Activated CD4-positive, alpha-beta T cell treated with anti-CD3 and anti-CD28 coated beads, Interleukin-2, amount 10 ng/mL, durations not matched to agents 7 days and 5 days (primary cell): ENCODE measurements around the gene DDAH2. TPM values are rescaled to one million over a fixed set of nuclear protein-coding genes. Genes with fewer than 3 reads are reported as not detected.

ENCODE experiments used
- CTCF ChIA-PET: fragments of 350-600 bp; sonication (Branson Sonifier 250); formaldehyde crosslinking; loops from one replicate; lab custom pipeline; 2021; ENCODE audit warnings: antibody characterized with exemption; lab: Charles Lee
- POLR2A ChIA-PET: fragments of 350-600 bp; sonication (Branson Sonifier 250); formaldehyde crosslinking; loops from one replicate; lab custom pipeline; 2021; ENCODE audit warnings: antibody characterized with exemption; lab: Charles Lee
- DNase-seq: peaks from one replicate; pipeline ENCODE4 v3.0.0-alpha.2; 2020
- H3K27ac Mint-ChIP-seq: one replicate; pipeline ENCODE4 v1.8.0; 2021; ENCODE audit warnings: mild to moderate bottlenecking, moderate library complexity, mixed read lengths
- H3K27me3 Mint-ChIP-seq: one replicate; pipeline ENCODE4 v1.8.0; 2021; ENCODE audit warnings: mixed read lengths
- H3K36me3 Mint-ChIP-seq: one replicate; pipeline ENCODE4 v1.8.0; 2021; ENCODE audit warnings: low read depth, mixed read lengths
- H3K4me1 Mint-ChIP-seq: one replicate; pipeline ENCODE4 v1.8.0; 2021; ENCODE audit warnings: mixed read lengths
- H3K4me3 Mint-ChIP-seq: one replicate; pipeline ENCODE4 v1.8.0; 2021; ENCODE audit warnings: mild to moderate bottlenecking, moderate library complexity, mixed read lengths
- H3K9me3 Mint-ChIP-seq: one replicate; pipeline ENCODE4 v1.8.0; 2021; ENCODE audit warnings: mixed read lengths
- total RNA-seq, 2 experiments: library from RNA; stranded (reverse); gene quantifications; one replicate each; pipeline ENCODE4 v1.2.3, GENCODE V29; 2021

Gene DDAH2
- total RNA-seq, 2 experiments from 2014 or later: 13.3 to 15.4 TPM

GRCh38 chr6:31690231-31691077 lies 38.6 kb downstream of the DDAH2 start:
- Mint-ChIP-seq H3K4me3 (no peak overlapping the region), H3K9me3 (no peaks in the 10 kb centered on the region), H3K4me1 (no peaks in the 10 kb centered on the region), H3K36me3 (peaks cover 59% of the 10 kb centered on the region), H3K27ac (peak overlapping the region; percentile 2), H3K27me3 (no peaks in the 10 kb centered on the region)
- POLR2A ChIA-PET: no interaction called here
- no peak for DNase-seq
- CTCF ChIA-PET: interaction anchor here (0.5 to 1.7 kb wide), 4 partner anchors 10 to 150 kb away, joined by 3 to 4 read pairs (median 4); partner anchors contain the start of genes LY6G5C and LY6G6D

- Mint-ChIP-seq H3K36me3 (peaks cover 55% of the 10 kb centered on the region), H3K27ac (no peak overlapping the region), H3K4me1 (no peaks in the 10 kb centered on the region), H3K27me3 (no peaks in the 10 kb centered on the region), H3K4me3 (no peak overlapping the region), H3K9me3 (no peaks in the 10 kb centered on the region)
- CTCF ChIA-PET: interaction anchor here (1.0 to 1.5 kb wide), 2 partner anchors 18 to 26 kb away, joined by 3 to 4 read pairs; partner anchors contain the start of gene LY6G6D
- POLR2A ChIA-PET: no interaction called here
- DNase-seq: peak; percentile 14
These were observed 39.6 kb downstream of the DDAH2 start for GRCh38 chr6:31689249-31690110.

GRCh38 chr6:31687860-31688693 lies 41.0 kb downstream of the DDAH2 start:
- no peak overlapping the region for H3K27ac Mint-ChIP-seq
- H3K4me1 Mint-ChIP-seq: no peaks in the 10 kb centered on the region
- POLR2A ChIA-PET: no interaction called here
- H3K36me3 Mint-ChIP-seq: peaks cover 49% of the 10 kb centered on the region
- no peak for DNase-seq
- no peaks in the 10 kb centered on the region for H3K9me3 Mint-ChIP-seq
- CTCF ChIA-PET: interaction anchor here (0.6 to 1.5 kb wide), 4 partner anchors 9 to 82 kb away, joined by 3 to 4 read pairs (median 3); no protein-coding TSS in a partner anchor
- H3K27me3 Mint-ChIP-seq: no peaks in the 10 kb centered on the region
- no peak overlapping the region for H3K4me3 Mint-ChIP-seq

- Mint-ChIP-seq H3K36me3 (peaks cover 43% of the 10 kb centered on the region), H3K4me1 (peaks cover under 1% of the 10 kb centered on the region), H3K27ac (no peak overlapping the region), H3K9me3 (no peaks in the 10 kb centered on the region), H3K27me3 (no peaks in the 10 kb centered on the region), H3K4me3 (no peak overlapping the region)
- no peak for DNase-seq
- ChIA-PET POLR2A (no interaction called here), CTCF (interaction anchor here (0.5 to 1.2 kb wide), 4 partner anchors 9 to 178 kb away, joined by 3 read pairs; no protein-coding TSS in a partner anchor)
These were observed 41.8 kb downstream of the DDAH2 start for GRCh38 chr6:31687321-31687720.

- no peak overlapping the region for H3K4me3 Mint-ChIP-seq
- H3K9me3 Mint-ChIP-seq: no peaks in the 10 kb centered on the region
- DNase-seq: no peak
- H3K27me3 Mint-ChIP-seq: no peaks in the 10 kb centered on the region
- H3K36me3 Mint-ChIP-seq: peaks cover 41% of the 10 kb centered on the region
- no peak overlapping the region for H3K27ac Mint-ChIP-seq
- peaks cover 9% of the 10 kb centered on the region for H3K4me1 Mint-ChIP-seq
- ChIA-PET POLR2A (no interaction called here), CTCF (interaction anchor here (0.5 kb wide), 1 partner anchor 179 kb away, joined by 3 read pairs; no protein-coding TSS in a partner anchor)
These were observed 42.6 kb downstream of the DDAH2 start for GRCh38 chr6:31686483-31686882.

GRCh38 chr6:31683591-31683990 lies 45.5 kb downstream of the DDAH2 start:
- H3K36me3 Mint-ChIP-seq: peaks cover 23% of the 10 kb centered on the region
- no peaks in the 10 kb centered on the region for H3K9me3 Mint-ChIP-seq
- H3K4me3 Mint-ChIP-seq: no peak overlapping the region
- H3K27me3 Mint-ChIP-seq: no peaks in the 10 kb centered on the region
- H3K4me1 Mint-ChIP-seq: peaks cover 32% of the 10 kb centered on the region
- CTCF ChIA-PET: interaction anchor here (0.6 to 1.7 kb wide), 2 partner anchors 12 to 55 kb away, joined by 3 to 4 read pairs; no protein-coding TSS in a partner anchor
- no peak for DNase-seq
- POLR2A ChIA-PET: no interaction called here
- no peak overlapping the region for H3K27ac Mint-ChIP-seq

- Mint-ChIP-seq H3K4me3 (peak overlapping the region; percentile 72), H3K4me1 (peaks cover 40% of the 10 kb centered on the region), H3K36me3 (peaks cover 6% of the 10 kb centered on the region), H3K27ac (peak overlapping the region; percentile 62), H3K27me3 (no peaks in the 10 kb centered on the region), H3K9me3 (no peaks in the 10 kb centered on the region)
- ChIA-PET CTCF (interaction anchor here (0.6 to 1.8 kb wide), 10 partner anchors 10 to 423 kb away, joined by 3 to 8 read pairs (median 3); partner anchors contain the start of gene DDAH2), POLR2A (no interaction called here)
- peak; percentile 41 for DNase-seq
These were observed 47.9 kb downstream of the DDAH2 start for GRCh38 chr6:31681135-31681671.

- CTCF ChIA-PET: interaction anchor here (0.6 to 1.8 kb wide), 12 partner anchors 10 to 424 kb away, joined by 3 to 8 read pairs (median 3); partner anchors contain the start of genes DDAH2 and NFKBIL1
- POLR2A ChIA-PET: no interaction called here
- H3K4me3 Mint-ChIP-seq: peak within 1 kb of the TSS; percentile 72
- H3K36me3 Mint-ChIP-seq: no peaks in the 10 kb centered on the region
- peak within 1 kb of the TSS; percentile 62 for H3K27ac Mint-ChIP-seq
- H3K4me1 Mint-ChIP-seq: peaks cover 40% of the 10 kb centered on the region
- no peaks in the 10 kb centered on the region for H3K27me3 Mint-ChIP-seq
- peak; percentile 66 for DNase-seq
- no peaks in the 10 kb centered on the region for H3K9me3 Mint-ChIP-seq
These were observed 48.6 kb downstream of the DDAH2 start, which contains the start of gene LY6G5C for GRCh38 chr6:31680226-31681134. Gene LY6G5C, minus strand, starts transcription at chr6:31681067. Its CDS starts 694 bp downstream, at chr6:31680373.

GRCh38 chr6:31677955-31678354 lies 51.1 kb downstream of the DDAH2 start:
- H3K4me3 Mint-ChIP-seq: no peak overlapping the region

More at GRCh38 chr6:31677955-31678354, 51.1 kb downstream of the DDAH2 start:
- Mint-ChIP-seq H3K27ac (no peak overlapping the region), H3K27me3 (no peaks in the 10 kb centered on the region), H3K36me3 (peaks cover 6% of the 10 kb centered on the region), H3K9me3 (no peaks in the 10 kb centered on the region), H3K4me1 (peaks cover 40% of the 10 kb centered on the region)
- no peak for DNase-seq
- ChIA-PET POLR2A (no interaction called here), CTCF (interaction anchor here (0.8 to 2.0 kb wide), 2 partner anchors 11 to 152 kb away, joined by 4 to 7 read pairs; no protein-coding TSS in a partner anchor)
